Activated CD4-positive, alpha-beta T cell treated with anti-CD3 and anti-CD28 coated beads for 1 hour (primary cell): ENCODE data around the gene RHOBTB3.

Experiments
- DNase-seq: peaks from one replicate; pipeline ENCODE4 v3.0.0-alpha.2; 2020

RHOBTB3 gene

GRCh38 chr5:95733107-95733665 lies 2.0 kb downstream of the RHOBTB3 start:
- no peak for DNase-seq

DNA sequence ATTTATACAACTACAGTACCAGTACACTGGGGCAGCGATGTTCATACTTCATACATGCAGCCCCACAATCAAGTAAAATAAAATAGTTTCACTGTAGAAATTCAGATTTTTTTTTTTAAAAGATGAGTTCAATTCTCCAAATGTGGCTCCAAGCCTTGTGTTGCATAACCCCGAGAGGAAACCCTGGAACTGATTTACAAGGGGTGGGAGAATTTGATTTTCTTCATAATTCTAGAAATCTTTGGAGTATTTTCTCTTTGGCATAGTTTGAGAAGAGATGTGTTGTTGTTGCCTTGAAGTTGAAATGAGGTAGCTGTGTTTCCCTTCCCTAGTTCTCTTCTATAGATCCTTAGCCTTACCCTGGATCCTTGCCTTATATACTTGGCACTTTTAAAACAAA lies 3.1 kb downstream of the RHOBTB3 start:
- no peak for DNase-seq

DNA sequence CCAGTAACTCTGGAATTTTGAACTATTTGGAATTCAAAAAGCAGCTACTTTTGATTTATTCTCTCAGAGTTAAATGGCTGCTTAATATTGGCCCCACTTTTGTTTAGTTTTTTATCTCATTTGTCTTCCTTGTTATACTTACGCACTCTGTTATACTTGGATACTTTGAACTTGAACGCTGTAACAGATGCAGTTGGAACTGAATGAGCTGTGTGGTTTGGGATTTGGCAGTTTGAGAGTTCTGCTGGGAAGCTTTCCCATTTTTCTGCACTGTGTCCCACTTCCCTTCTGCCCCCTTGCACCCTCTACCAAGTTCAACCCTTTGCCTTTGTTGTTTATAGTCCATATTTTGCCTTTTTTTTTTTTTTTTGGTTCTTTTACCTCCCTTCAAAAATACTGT lies 3.8 kb downstream of the RHOBTB3 start:
- DNase-seq: no peak

GRCh38 chr5:95735406-95735805 lies 4.3 kb downstream of the RHOBTB3 start:
- DNase-seq: no peak

- DNase-seq: no peak
Observed at GRCh38 chr5:95738072-95738471, 6.9 kb downstream of the RHOBTB3 start.

DNA sequence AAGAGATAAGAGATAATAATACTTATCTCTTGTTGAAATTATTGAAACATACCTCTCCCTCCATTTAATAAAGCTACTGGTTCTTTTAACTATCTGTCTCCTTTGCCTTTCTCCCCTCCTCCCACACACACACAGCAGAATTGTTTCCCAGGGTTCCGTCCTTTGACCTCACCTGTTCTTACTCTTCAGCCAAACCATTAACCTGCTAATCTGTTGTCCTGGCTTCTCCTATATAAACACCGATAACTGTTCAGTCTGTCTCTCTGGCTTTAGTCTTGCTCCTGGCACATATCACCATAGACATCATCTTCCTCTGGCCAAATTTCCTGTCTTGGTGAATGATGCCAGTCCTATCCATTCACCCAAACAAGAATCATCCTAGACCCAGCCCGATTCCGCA lies 7.7 kb downstream of the RHOBTB3 start:
- DNase-seq: no peak

GRCh38 chr5:95739857-95740256 lies 8.7 kb downstream of the RHOBTB3 start:
- DNase-seq: no peak

DNA sequence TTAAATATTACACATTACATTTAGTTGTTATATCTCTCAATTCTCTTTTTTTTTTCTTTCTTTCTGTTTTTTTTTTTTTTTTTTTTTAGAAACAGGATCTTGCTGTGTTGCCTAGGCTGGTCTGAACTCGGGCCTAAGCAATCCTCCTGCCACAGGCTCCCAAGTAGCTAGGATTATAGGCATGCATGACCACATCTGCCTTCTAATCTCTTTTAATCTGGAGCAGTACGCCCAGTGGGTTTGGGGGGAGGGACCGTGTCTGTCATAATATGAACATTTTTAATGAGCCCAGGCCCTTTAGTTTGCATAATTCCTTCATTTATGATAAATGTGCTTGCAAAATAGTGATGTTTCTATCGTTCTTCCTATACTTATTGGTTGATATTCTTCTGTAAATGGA lies 10.3 kb downstream of the RHOBTB3 start:
- DNase-seq: no peak

GRCh38 chr5:95743232-95743631 lies 12.1 kb downstream of the RHOBTB3 start:
- DNase-seq: no peak

- no peak for DNase-seq
Observed at GRCh38 chr5:95743877-95744276, 12.7 kb downstream of the RHOBTB3 start.

GRCh38 chr5:95746194-95746593 lies 15.1 kb downstream of the RHOBTB3 start:
- no peak for DNase-seq

- DNase-seq: no peak
Observed at GRCh38 chr5:95746722-95747679, 15.9 kb downstream of the RHOBTB3 start.

DNA sequence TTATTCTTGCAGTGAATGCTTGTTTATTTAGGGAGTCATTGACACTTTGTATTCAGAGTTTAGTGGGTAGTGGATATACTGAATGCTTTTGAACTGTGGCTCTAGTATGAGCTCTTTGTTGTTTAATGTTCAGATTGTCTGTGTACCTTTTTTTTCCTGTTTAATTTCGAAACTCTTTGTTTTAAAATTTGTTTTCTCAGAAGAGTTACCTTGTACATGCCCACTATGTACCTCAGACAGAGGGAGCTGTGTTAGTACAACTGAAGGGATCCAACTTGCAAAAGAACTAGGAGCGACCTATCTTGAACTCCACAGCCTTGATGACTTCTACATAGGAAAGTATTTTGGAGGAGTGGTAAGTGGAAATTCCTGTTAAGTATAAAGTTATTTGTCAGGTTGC lies 17.0 kb downstream of the RHOBTB3 start:
- DNase-seq: no peak

- DNase-seq: no peak
Observed at GRCh38 chr5:95754545-95754944, 23.4 kb downstream of the RHOBTB3 start.

DNA sequence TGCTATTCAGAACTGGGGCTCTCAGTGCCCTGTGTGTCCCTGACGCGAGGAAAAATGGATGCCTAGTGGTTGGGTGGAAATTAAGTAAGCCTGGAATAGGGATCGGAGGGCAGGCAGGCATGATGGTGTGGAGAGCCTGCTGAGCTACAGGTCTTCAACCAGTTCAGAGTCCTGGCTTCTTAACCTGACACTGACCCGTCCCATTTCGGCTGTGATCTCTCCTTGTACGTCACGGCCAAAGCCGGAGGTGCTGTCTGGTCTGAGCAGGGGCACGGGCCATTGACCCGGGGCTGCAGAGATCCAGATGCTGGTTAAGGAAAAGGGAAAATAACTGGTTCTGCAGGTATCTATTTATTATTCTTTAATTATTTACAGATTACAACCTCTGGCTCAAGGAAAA lies 27.9 kb downstream of the RHOBTB3 start:
- DNase-seq: no peak

DNA sequence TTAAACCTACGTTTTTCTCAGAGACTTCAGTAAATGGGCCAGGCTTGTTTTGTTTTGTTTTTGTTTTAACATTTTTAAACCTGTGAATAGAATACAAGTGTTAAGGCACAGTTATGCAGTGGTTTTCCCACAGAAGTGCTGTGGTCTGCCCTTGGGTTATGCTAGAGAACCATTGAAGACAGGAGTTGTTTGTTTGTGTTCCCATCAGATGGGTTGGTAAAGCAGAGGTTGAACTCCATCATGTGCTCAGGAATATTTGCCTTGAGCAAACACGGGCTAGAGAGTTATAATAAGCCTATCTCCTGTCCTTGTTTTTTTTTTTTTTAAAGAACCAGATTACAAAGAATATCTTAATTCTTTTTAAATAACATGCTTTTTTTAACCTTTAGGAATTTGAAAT lies 28.5 kb downstream of the RHOBTB3 start:
- DNase-seq: no peak

DNA sequence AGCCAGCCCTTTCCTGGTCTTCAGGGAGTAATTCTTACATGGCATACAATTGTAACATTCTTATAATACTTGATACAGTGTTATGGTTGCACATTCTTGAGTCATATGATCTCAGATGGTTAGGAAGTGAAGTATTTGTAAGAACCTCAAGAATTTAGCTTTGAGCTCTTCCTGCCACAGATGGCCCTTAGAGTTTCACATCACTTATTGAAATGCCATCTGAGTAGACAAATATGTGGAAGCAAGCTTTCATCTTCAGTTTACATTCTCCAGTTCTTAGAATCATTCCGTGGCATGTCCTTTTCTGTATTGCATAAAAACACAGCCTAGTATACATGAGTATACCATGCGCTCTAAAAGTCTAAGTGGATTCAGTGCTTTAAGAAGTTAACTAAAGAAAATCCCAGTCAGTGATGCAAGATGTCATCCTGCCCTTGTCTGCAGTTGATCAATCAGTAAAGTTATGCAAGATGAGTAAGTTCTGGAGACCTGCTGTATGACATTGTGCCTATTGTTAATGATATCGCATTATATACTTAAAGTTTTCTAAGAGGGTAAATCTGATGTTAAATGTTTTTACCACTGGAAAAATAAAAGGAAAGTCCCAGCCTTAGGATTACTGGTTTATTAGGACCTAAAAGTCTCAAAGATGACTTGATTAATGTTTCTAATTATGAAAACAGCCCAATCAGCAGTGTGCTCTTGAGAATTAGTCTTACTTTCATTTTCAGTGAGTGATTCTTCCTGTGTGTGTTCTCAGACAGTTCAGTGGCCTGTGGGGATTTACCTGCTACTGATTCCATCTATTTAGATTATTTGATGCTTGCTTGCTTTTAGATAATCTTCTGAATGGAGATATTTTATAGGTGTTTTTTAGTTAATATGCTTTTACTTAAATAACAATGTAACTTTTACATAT lies 29.4 kb downstream of the RHOBTB3 start:
- no peak for DNase-seq

- no peak for DNase-seq
Observed at GRCh38 chr5:95761771-95762651, 30.9 kb downstream of the RHOBTB3 start.

GRCh38 chr5:95762652-95763041 lies 31.5 kb downstream of the RHOBTB3 start:
- no peak for DNase-seq

DNA sequence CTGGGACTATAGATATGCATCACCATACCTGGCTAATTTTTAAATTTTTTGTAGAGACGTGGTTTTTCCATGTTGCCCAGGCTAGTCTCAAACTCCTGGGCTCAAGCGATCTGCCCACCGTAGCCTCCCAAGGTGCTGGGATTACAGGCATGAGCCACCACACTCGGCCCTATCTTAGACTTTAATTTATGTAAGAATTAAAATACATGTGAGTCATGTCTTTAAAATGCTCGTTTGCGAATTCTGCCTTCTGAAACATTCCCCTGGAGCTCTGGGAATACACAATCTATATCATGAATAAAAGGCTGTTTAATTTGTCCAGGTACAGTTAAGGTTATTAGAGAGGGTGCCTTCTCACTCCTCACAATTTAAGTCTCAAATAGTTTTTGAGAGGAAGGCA lies 32.8 kb downstream of the RHOBTB3 start:
- no peak for DNase-seq

DNA sequence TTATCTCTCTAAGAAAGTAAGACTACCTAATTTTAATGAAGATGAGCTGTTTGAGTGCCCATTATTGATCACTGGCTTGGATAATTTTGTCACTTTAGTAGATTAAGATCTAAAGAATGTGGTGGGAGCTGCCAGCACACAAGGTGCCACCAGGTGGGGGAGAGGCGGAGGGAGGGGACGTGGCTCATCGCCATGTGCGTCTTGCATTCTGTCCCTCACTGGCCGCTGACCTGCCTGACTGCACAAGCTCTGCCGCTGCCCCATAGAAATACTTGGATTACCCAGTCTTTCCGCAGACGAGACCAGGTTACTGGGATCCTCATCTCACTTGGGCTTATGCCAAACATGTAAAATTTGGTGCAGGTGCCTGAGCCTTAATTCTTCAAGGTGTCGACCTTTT lies 37.6 kb downstream of the RHOBTB3 start:
- no peak for DNase-seq
